WTC11 (cell line): ENCODE measurements around the gene TSPAN18. TPM values are rescaled to one million over a fixed set of nuclear protein-coding genes. Genes with fewer than 3 reads are reported as not detected.

Experiments used
- ATAC-seq: fragments of 200-7000 bp; cut with Tn5 transposase; 2 replicates; pipeline ENCODE4 v1.10.0; 2021; ENCODE audit warnings: mild to moderate bottlenecking, moderate library complexity
- CTCF ChIA-PET: fragments of 300-600 bp; sonication (Branson Sonifier 250); formaldehyde crosslinking; loops from one replicate; lab custom pipeline; 2021; ENCODE audit warnings: antibody characterized with exemption; lab: Charles Lee
- POLR2A ChIA-PET: fragments of 350-600 bp; sonication (Branson Sonifier 250); formaldehyde crosslinking; loops from one replicate; lab custom pipeline; 2021; ENCODE audit warnings: antibody characterized with exemption; lab: Charles Lee
- DNase-seq: peaks from one replicate; pipeline ENCODE4 v3.0.0; 2021; ENCODE audit warnings: low spot score
- H3K27ac Mint-ChIP-seq: 2 replicates; pipeline ENCODE4 v1.8.0; 2021; ENCODE audit warnings: mixed read lengths
- H3K27me3 Mint-ChIP-seq: 2 replicates; pipeline ENCODE4 v1.8.0; 2021; ENCODE audit warnings: low read depth, mild to moderate bottlenecking, moderate library complexity, mixed read lengths
- H3K36me3 Mint-ChIP-seq: 2 replicates; pipeline ENCODE4 v1.8.0; 2021; ENCODE audit warnings: mixed read lengths
- H3K4me1 Mint-ChIP-seq: 2 replicates; pipeline ENCODE4 v1.8.0; 2022; ENCODE audit warnings: mixed read lengths
- H3K4me3 Mint-ChIP-seq: 2 replicates; pipeline ENCODE4 v1.8.0; 2021; ENCODE audit warnings: mild to moderate bottlenecking, moderate library complexity, mixed read lengths
- H3K9me3 Mint-ChIP-seq: 2 replicates; pipeline ENCODE4 v1.8.0; 2021; ENCODE audit warnings: mixed read lengths
- ATF1 ChIP-seq: sonication (generic); formaldehyde crosslinking; IDR thresholded peaks from 2 replicates; pipeline ENCODE4 v1.8.1; 2023; ENCODE audit warnings: mild to moderate bottlenecking, moderate library complexity, missing genetic modification reagents
- ATF2 ChIP-seq: sonication (generic); formaldehyde crosslinking; IDR thresholded peaks from 2 replicates; pipeline ENCODE4 v1.8.1; 2022; ENCODE audit warnings: low read depth, missing genetic modification reagents, borderline replicate concordance
- CBFB ChIP-seq: sonication (generic); formaldehyde crosslinking; IDR thresholded peaks from 2 replicates; pipeline ENCODE4 v1.8.1; 2022; ENCODE audit warnings: mild to moderate bottlenecking, low read depth, missing genetic modification reagents
- E2F1 ChIP-seq: sonication (generic); formaldehyde crosslinking; IDR thresholded peaks from 2 replicates; pipeline ENCODE4 v1.8.0; 2022; ENCODE audit warnings: mild to moderate bottlenecking, missing genetic modification reagents
- E2F5 ChIP-seq: sonication (generic); formaldehyde crosslinking; IDR thresholded peaks from 2 replicates; pipeline ENCODE4 v1.8.1; 2022; ENCODE audit warnings: mild to moderate bottlenecking, moderate library complexity, missing genetic modification reagents
- ERG ChIP-seq: fragments of 250-450 bp; sonication (Bioruptor Pico); IDR thresholded peaks from 2 replicates; pipeline ENCODE4 v1.8.0; 2021; ENCODE audit warnings: mild to moderate bottlenecking
- FOXK1 ChIP-seq: sonication (generic); formaldehyde crosslinking; IDR thresholded peaks from 2 replicates; pipeline ENCODE4 v1.8.0; 2022; ENCODE audit warnings: mild to moderate bottlenecking, moderate library complexity, missing genetic modification reagents
- FOXP4 ChIP-seq: sonication (generic); formaldehyde crosslinking; IDR thresholded peaks from 2 replicates; pipeline ENCODE4 v1.8.0; 2022; ENCODE audit warnings: mild to moderate bottlenecking, missing genetic modification reagents
- GRHL2 ChIP-seq: fragments of 250-450 bp; sonication (Bioruptor Pico); IDR thresholded peaks from 2 replicates; pipeline ENCODE4 v1.8.0; 2022; ENCODE audit warnings: mild to moderate bottlenecking, moderate library complexity; ENCODE audit not compliant: insufficient replicate concordance, severe bottlenecking
- GTF2I ChIP-seq: fragments of 250-450 bp; sonication (Bioruptor Pico); conservative IDR thresholded peaks from 2 replicates; pipeline ENCODE4 v1.4.0; 2021; ENCODE audit warnings: mild to moderate bottlenecking
- IRF1 ChIP-seq: sonication (generic); formaldehyde crosslinking; IDR thresholded peaks from 2 replicates; pipeline ENCODE4 v1.8.0; 2023; ENCODE audit warnings: missing genetic modification reagents
- JAZF1 ChIP-seq: fragments of 250-450 bp; sonication (Bioruptor Pico); IDR thresholded peaks from 2 replicates; pipeline ENCODE4 v1.9.0; 2021; ENCODE audit warnings: moderate library complexity, mild to moderate bottlenecking, inconsistent platforms
- KAT7 ChIP-seq: sonication (generic); formaldehyde crosslinking; IDR thresholded peaks from 2 replicates; pipeline ENCODE4 v1.8.1; 2023; ENCODE audit warnings: missing genetic modification reagents, mild to moderate bottlenecking, borderline replicate concordance
- NFYB ChIP-seq: sonication (generic); formaldehyde crosslinking; conservative IDR thresholded peaks from 2 replicates; pipeline ENCODE4 v1.8.0; 2022; ENCODE audit warnings: low read depth, missing genetic modification reagents
- PRDM15 ChIP-seq: sonication (generic); formaldehyde crosslinking; IDR thresholded peaks from 2 replicates; pipeline ENCODE4 v1.8.0; 2022; ENCODE audit warnings: missing genetic modification reagents
- RELA ChIP-seq: sonication (generic); formaldehyde crosslinking; IDR thresholded peaks from 2 replicates; pipeline ENCODE4 v1.8.1; 2022; ENCODE audit warnings: missing genetic modification reagents, mild to moderate bottlenecking, borderline replicate concordance
- SOX15 ChIP-seq: fragments of 250-450 bp; sonication (Bioruptor Pico); IDR thresholded peaks from 2 replicates; pipeline ENCODE4 v1.9.0; 2021; ENCODE audit warnings: mild to moderate bottlenecking
- TCF7 ChIP-seq: sonication (generic); formaldehyde crosslinking; IDR thresholded peaks from 2 replicates; pipeline ENCODE4 v1.8.0; 2022; ENCODE audit warnings: mild to moderate bottlenecking, low read depth, missing genetic modification reagents, moderate library complexity
- TEAD4 ChIP-seq: sonication (generic); formaldehyde crosslinking; IDR thresholded peaks from 2 replicates; pipeline ENCODE4 v1.8.0; 2022; ENCODE audit warnings: mild to moderate bottlenecking, missing genetic modification reagents
- TP53 ChIP-seq: sonication (generic); formaldehyde crosslinking; IDR thresholded peaks from 2 replicates; pipeline ENCODE4 v1.8.1; 2023; ENCODE audit warnings: mild to moderate bottlenecking, missing genetic modification reagents
- ZNF396 ChIP-seq: fragments of 250-450 bp; sonication (Bioruptor Pico); IDR thresholded peaks from 2 replicates; pipeline ENCODE4 v1.8.0; 2021; ENCODE audit warnings: mild to moderate bottlenecking, moderate library complexity, borderline replicate concordance
- total RNA-seq: library from RNA; stranded (reverse); gene quantifications from 3 replicates; pipeline ENCODE4 v1.2.3, GENCODE V29; 2021

TSPAN18 gene
- total RNA-seq, 1 experiment from 2014 or later = 44.7 TPM

- no peak overlapping the region for H3K27ac Mint-ChIP-seq
- ChIA-PET CTCF (interaction anchor here (0.9 kb wide), 1 partner anchor 23 kb away, joined by 3 read pairs; no protein-coding TSS in a partner anchor), POLR2A (interaction anchor here (0.6 kb wide), 1 partner anchor 53 kb away, joined by 11 read pairs; no protein-coding TSS in a partner anchor)
- no peak overlapping the region for H3K4me3 Mint-ChIP-seq
- H3K36me3 Mint-ChIP-seq = no peaks in the 10 kb centered on the region
- no peak for DNase-seq
- peaks cover 3% of the 10 kb centered on the region; the same call in 1 of the 2 replicates for H3K27me3 Mint-ChIP-seq
- no peak for ATAC-seq
- H3K9me3 Mint-ChIP-seq = peaks cover 9% of the 10 kb centered on the region
- H3K4me1 Mint-ChIP-seq = peaks cover 5% of the 10 kb centered on the region
- no peak for TF ChIP-seq PRDM15 (CRISPR knock-in tag)
- TF ChIP-seq GTF2I (CRISPR knock-in tag) = peak; percentile 82
These were observed 37.5 kb upstream of the TSPAN18 start for GRCh38 chr11:44689265-44689664.

- H3K36me3 Mint-ChIP-seq = no peaks in the 10 kb centered on the region
- no peaks in the 10 kb centered on the region for H3K4me1 Mint-ChIP-seq
- no peak overlapping the region for H3K4me3 Mint-ChIP-seq
- TF ChIP-seq E2F5 = no peak
- TF ChIP-seq TCF7 = no peak
- TF ChIP-seq GRHL2 (CRISPR knock-in tag) = no peak
- no peak for TF ChIP-seq JAZF1 (CRISPR knock-in tag)
- no peak for TF ChIP-seq KAT7 (CRISPR knock-in tag)
- TF ChIP-seq ATF2 = no peak
- no peak for TF ChIP-seq E2F1
- no peak for TF ChIP-seq FOXK1 (CRISPR knock-in tag)
- no peak for TF ChIP-seq RELA (CRISPR knock-in tag)
- no peak for TF ChIP-seq FOXP4 (CRISPR knock-in tag)
- TF ChIP-seq TP53 = no peak
- no peak for TF ChIP-seq CBFB
- no peak for TF ChIP-seq SOX15 (CRISPR knock-in tag)
- no peak for TF ChIP-seq NFYB (CRISPR knock-in tag)
- TF ChIP-seq ATF1 (CRISPR knock-in tag) = no peak
- no peak for TF ChIP-seq TEAD4
- TF ChIP-seq ZNF396 (CRISPR knock-in tag) = no peak
- no peak for TF ChIP-seq IRF1 (CRISPR knock-in tag)
- TF ChIP-seq ERG (CRISPR knock-in tag) = no peak
- no peak for DNase-seq
- POLR2A ChIA-PET = no interaction called here
- H3K27ac Mint-ChIP-seq = no peak overlapping the region
- H3K27me3 Mint-ChIP-seq = peaks cover 5% of the 10 kb centered on the region; the same call in 1 of the 2 replicates
- CTCF ChIA-PET = no interaction called here
- no peak for ATAC-seq
- H3K9me3 Mint-ChIP-seq = peaks cover 9% of the 10 kb centered on the region
These were observed 36.1 kb upstream of the TSPAN18 start for GRCh38 chr11:44690651-44691050.
